NCI-H446 treated with DMSO at 0.1 percent for 48 hours (cell line): ENCODE data around the gene ACACA.

Source experiments
- DNase-seq: peaks from one replicate; lab custom pipeline; 2025; lab: John Stamatoyannopoulos, UW

The ACACA gene

GRCh38 chr17:37230633-37231032 lies 176.0 kb downstream of the ACACA start:
- DNase-seq: no peak

- DNase-seq: no peak
Observed at GRCh38 chr17:37225465-37225864, 181.2 kb downstream of the ACACA start.

DNA sequence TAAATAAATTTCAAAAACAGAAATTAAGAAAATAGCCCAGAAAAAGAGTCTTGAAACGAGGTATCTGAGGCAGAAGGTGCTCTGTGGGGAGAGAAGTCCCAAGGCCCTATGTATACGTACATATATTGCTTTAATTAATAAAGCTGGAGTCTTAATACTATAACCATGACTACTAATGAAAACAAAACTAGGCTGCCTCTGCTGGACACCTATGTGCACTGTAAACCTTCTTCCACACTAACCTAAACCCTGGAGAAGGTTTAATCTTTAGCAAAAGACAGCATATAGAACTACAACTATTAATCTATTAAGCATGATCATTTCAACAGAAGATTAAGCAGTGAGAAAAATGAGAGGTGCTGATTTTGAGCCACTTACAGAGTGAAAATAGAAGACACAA lies 184.8 kb downstream of the ACACA start:
- DNase-seq: no peak

- DNase-seq: no peak
Observed at GRCh38 chr17:37220607-37220953, 186.1 kb downstream of the ACACA start.

DNA sequence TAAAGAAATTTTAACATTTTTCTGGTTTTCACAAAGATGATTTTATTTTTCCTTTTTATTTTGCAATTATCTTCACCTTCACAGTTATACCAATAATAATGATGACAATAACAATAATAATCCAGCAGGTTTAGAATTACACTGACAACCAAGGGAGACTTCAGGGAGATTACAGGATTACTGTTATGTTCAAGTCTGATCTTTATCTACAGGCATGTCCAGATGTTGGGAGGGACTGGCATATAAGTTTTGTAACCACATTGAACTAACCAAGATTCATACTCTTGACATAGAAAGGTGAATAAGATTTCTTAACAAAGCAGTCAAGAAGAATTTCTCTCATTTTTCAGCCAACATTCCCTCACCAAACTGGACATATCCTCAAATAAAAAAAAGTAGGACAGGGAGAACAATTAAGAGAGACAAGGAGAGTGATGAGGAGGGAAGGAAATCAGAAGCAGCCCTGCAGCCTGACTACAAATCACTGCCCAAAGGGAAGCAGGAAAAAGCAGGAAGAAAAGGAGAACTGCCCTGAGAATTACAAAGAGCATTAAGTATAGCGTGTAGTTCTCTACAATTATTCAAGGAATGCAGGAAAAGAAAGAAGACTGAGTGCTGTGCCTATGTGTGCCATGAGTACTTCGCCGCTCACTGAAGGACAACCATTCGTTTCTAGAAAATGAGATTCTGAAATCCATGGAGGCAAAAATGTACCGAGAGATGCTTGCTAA lies 186.6 kb downstream of the ACACA start:
- no peak for DNase-seq

- no peak for DNase-seq
Observed at GRCh38 chr17:37218849-37219248, 187.8 kb downstream of the ACACA start.

DNA sequence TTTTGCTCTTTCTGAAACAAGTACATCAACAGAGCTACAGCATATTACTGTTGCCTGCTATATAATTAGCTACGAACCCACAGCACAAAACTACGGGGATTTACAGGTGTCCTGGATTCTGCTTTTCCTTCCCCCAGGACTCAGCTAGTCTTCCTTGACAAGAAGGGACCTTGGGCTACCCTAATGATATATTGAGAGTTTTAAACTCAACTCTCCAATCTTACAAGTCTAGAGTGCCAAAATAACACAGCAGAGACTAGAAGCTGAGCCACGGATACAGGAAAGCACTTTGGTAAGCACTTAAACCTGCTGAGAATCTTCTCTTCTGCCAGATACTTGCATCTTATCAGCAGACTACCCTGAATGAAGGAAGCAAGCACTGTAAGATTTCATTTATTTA lies 192.2 kb downstream of the ACACA start:
- no peak for DNase-seq

GRCh38 chr17:37213927-37214326 lies 192.7 kb downstream of the ACACA start:
- DNase-seq: no peak

DNA sequence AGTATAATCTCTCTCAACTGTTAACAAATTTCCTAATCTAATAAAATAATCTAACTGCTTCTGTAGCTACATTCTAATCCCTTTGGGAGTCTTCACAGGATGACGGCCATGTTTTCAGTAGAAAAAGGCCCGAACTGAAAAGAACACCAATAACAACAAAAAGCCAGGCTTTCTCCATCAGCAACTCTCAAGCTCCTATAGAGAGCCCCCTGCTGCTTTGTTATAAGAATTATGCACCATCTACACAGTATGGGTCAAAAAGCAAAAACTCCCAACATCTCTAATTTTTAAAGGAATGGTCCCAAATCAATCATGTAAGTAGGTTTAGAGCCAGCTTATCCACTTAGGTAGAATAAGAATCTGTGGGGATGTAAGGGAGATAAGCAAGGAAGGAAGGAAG lies 194.5 kb downstream of the ACACA start:
- no peak for DNase-seq

GRCh38 chr17:37211136-37211535 lies 195.5 kb downstream of the ACACA start:
- no peak for DNase-seq

DNA sequence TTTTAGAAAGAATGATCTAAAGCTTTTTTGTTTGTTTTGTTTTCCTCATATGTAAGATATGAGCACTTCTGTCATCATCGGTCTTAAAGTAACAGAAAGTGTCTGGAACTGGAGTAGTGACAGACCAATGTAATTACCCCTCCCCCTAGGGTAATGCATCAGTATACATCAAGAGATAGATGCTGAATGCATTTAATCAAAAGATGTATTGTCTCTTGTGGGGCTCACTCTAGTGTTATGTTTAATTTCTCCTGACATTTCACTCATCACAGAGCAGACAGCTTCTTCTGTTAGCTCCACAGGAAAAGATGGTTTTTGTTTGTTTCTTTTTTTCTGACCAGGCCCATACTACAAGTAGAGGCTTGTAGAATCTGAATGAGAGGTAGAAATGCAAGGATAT lies 199.5 kb downstream of the ACACA start:
- DNase-seq: no peak

DNA sequence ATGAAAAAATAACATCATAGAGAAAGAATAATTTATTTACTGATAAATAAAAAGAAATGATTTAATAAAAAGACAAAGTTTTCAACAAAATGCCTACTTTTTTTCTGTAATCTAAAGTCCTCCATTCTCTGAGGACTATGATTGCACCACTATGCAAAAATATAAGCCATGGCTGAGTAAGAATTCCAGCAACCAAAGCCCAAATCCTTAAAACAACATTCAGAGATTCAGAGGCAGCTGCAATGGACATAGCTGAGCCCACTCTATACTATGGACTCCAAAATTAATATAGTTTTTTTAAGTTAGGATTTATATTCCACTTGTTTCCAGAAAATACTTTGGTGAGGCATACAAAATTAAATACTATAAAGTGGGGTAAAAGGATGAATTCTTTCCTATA lies 200.3 kb downstream of the ACACA start:
- no peak for DNase-seq

GRCh38 chr17:37200497-37200896 lies 206.1 kb downstream of the ACACA start:
- no peak for DNase-seq

DNA sequence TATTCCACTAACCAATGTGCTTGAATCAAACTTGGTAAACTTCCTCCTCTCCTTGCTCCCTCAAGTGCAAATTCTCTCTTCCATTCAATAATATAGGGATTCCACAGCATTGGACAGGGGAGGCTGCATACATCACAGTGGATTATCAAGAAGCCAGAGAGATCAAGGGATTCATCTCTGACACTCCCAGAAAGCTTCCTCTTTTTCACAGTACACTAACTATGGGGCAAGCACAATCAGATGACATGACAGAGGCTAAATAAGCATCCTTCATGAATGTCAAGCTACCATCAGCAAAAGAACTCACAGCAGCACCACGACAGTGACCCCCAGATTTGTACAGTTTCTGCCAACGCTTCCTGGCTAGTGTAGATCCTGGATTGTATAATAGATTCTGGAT lies 209.3 kb downstream of the ACACA start:
- DNase-seq: no peak

DNA sequence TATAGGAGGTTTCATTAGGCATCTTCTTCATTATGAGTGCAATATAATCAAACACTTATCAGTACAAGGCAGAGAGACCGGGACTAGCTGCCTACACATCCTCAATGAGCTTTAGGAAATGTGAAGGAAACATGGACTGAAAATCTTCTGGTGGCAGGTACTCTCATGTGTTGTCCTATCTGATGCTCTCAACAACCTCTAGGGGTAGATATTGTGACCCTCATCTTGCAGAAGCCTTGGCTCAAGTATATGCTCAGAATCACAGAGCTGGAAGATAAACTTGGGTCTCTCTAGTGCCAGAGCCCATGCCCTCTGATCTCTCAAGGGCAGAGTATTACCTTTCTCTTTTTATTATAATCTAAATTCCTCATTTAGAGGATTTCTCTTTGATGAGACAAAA lies 212.4 kb downstream of the ACACA start:
- no peak for DNase-seq

- DNase-seq: no peak
Observed at GRCh38 chr17:37191219-37191618, 215.4 kb downstream of the ACACA start.

DNA sequence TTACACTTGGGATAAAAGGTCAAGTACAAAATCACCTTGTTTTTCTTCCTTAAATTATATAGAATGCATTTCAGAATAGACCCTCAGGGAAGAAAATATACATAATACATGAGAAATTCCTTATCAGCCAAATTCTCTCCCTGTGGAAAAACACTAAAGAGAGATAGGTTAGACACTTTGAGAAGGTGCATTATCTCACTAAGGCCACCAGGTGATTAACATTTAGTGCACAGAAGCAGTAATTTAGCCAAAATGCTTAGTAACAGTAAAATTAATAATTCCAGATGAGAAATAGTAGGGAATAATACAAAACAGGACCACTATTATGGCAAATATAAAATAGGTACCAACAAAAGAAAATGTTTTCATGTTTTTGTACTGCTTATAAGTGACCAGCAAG lies 216.1 kb downstream of the ACACA start:
- DNase-seq: no peak

DNA sequence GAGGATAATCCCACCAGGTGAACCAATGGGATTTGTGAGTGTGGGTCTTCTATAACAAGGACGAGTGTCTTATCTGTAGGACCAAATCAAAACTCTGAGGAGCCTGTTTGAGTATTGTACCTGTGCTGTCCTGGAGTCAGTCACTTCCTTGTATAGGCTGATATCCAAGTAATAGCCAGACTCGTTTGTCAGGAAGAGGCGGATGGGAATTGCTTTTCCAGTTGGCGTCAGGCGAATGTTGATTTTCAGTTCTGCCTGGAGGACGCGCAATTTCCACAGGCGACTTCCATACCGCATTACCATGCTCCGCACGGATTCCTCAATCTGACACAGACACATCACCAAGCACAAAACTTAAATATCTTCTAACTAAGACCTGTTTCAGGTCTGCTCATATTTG lies 218.5 kb downstream of the ACACA start:
- DNase-seq: no peak

- no peak for DNase-seq
Observed at GRCh38 chr17:37187262-37187661, 219.4 kb downstream of the ACACA start.

- no peak for DNase-seq
Observed at GRCh38 chr17:37182786-37183465, 223.7 kb downstream of the ACACA start.

DNA sequence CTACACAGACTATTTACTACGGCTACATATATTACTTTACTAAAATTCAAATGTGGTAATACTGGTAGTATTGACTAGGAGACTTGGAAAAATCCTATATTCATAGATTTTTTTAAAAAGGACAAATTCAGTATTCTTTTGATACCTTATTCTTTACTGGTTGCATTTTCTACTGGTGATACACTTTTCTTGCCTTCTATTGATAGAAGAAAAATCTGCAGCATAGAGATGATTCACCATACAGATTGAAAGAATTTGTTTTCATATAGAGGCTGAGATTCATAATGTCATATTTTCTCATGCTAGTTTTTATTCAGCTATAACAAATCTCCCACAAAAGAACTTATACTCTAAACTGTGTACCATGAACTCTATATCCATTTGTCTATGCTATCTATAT lies 226.3 kb downstream of the ACACA start:
- DNase-seq: no peak

DNA sequence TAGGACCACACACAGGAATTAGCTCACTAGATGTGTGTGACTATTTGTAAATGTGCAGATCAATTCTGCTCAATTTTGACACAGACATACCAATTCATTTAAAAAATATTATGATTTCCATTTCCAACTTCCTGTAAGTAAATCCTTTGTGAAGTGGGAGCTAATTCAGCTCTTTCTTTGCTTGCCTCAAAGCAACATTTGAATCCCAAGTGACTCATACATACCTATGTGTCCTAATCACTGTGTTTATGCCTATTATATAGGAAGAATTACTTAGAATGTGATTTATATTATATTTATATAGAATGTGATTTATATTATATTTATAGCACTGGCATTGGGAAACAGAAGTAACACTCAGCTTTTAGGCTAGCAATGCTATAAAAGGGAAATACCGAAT lies 226.7 kb downstream of the ACACA start:
- DNase-seq: no peak

- DNase-seq: no peak
Observed at GRCh38 chr17:37177254-37177870, 229.3 kb downstream of the ACACA start.

- no peak for DNase-seq
Observed at GRCh38 chr17:37176723-37177122, 229.9 kb downstream of the ACACA start.
